ENCODE results near the gene VAMP8. TPM values are rescaled to one million over a fixed set of nuclear protein-coding genes. Genes with fewer than 3 reads are reported as not detected.
"Not testable (repeated sequence)": the region's sequence is repeated elsewhere in the genome, so short reads cannot be mapped to it uniquely, and the experiment has no call there.

Gene VAMP8
- polyA plus RNA-seq, 10 donors = 8.0 to 18.6 (median 13.2) TPM

- peak in 1 of 3 donors; percentile 48 for DNase-seq
Observed at GRCh38 chr2:85578243-85579180, 1.1 kb downstream of the VAMP8 start.

GRCh38 chr2:85579266-85579935 lies 2.0 kb downstream of the VAMP8 start:
- DNase-seq = no peak

GRCh38 chr2:85580206-85580605 lies 2.8 kb downstream of the VAMP8 start:
- DNase-seq = no peak

GRCh38 chr2:85582492-85582891 lies 5.1 kb downstream of the VAMP8 start:
- DNase-seq = no peak

- no peak for DNase-seq
Observed at GRCh38 chr2:85583667-85584353, 6.4 kb downstream of the VAMP8 start.

GRCh38 chr2:85584354-85584856 lies 7.0 kb downstream of the VAMP8 start, which contains the start of gene VAMP5:
VAMP5 (plus strand) TSS chr2:85584431; CDS start chr2:85584491, 60 bp downstream.
- peak in 1 of 3 donors; percentile 72 for DNase-seq

GRCh38 chr2:85584857-85585780 lies 7.7 kb downstream of the VAMP8 start:
- DNase-seq = peak in 1 of 3 donors; percentile 53

GRCh38 chr2:85585781-85586105 lies 8.4 kb downstream of the VAMP8 start:
- DNase-seq = peak in 2 of 3 donors; percentile 5 to 67

- no peak for DNase-seq
Observed at GRCh38 chr2:85588236-85588635, 10.8 kb downstream of the VAMP8 start.

GRCh38 chr2:85588645-85589044 lies 11.3 kb downstream of the VAMP8 start:
- peak in 1 of 3 donors; percentile 2 for DNase-seq

- DNase-seq = peak in 1 of 3 donors; percentile 44
Observed at GRCh38 chr2:85589181-85589580, 11.8 kb downstream of the VAMP8 start.

- DNase-seq = peak in 1 of 3 donors; percentile 20
Observed at GRCh38 chr2:85589982-85590791, 12.8 kb downstream of the VAMP8 start.

- no peak for DNase-seq
Observed at GRCh38 chr2:85590950-85591349, 13.6 kb downstream of the VAMP8 start.

GRCh38 chr2:85591563-85591962 lies 14.2 kb downstream of the VAMP8 start:
- DNase-seq = peak in 1 of 3 donors; percentile 2

GRCh38 chr2:85592299-85592698 lies 14.9 kb downstream of the VAMP8 start:
- not testable (repeated sequence) for DNase-seq

GRCh38 chr2:85593023-85593422 lies 15.6 kb downstream of the VAMP8 start:
- no peak for DNase-seq

GRCh38 chr2:85594715-85595300 lies 17.4 kb downstream of the VAMP8 start:
- no peak for DNase-seq

GRCh38 chr2:85595301-85596025 lies 18.1 kb downstream of the VAMP8 start, which contains the start of gene RNF181:
RNF181 (plus strand) TSS chr2:85595745; CDS start chr2:85595764, 19 bp downstream.
- DNase-seq = peak; percentile 98 to 99 (median 99)

- DNase-seq = no peak
Observed at GRCh38 chr2:85596026-85596333, 18.6 kb downstream of the VAMP8 start.

Data from muscle of back (tissue), 11 donors.